HG03097 (cell line): ENCODE data around the gene USP51.
"Not testable (repeated sequence)": the region's sequence is repeated elsewhere in the genome, so short reads cannot be mapped to it uniquely, and the experiment has no call there.

Source experiments
- ATAC-seq: cut with Tn5 transposase; IDR thresholded peaks from one replicate; pipeline ENCODE4 v1.9.1; 2021; ENCODE audit not compliant: unreplicated experiment, low FRiP score

USP51 gene

GRCh38 chrX:55489314-55490009, at the start of gene USP51:
TSS of gene USP51 (minus strand) at chrX:55489848. CDS start at chrX:55488939, 909 bp downstream.
- peak; percentile 52 for ATAC-seq

DNA sequence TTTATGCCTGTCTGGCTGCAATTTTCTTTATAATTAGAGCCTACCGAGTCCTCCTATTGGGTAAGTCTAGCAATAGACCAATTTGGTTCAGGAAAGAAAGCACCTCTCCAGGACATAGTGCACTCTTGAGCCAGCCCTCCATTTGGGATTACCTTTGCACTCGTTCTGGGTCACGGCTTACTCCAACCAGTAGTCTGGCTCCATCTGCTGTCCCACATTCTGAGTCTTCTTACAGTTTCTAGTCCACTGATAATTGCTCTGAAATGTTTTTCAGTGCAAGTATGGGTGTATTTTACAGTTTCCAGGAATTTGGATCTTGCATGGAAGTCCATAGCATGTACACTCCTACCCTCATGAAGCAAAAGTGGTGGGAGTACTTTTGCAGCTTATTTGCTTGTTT, 34.8 kb upstream of the USP51 start:
- ATAC-seq: no peak

- ATAC-seq: no peak
These were observed 33.7 kb upstream of the USP51 start for GRCh38 chrX:55523356-55523755.

DNA sequence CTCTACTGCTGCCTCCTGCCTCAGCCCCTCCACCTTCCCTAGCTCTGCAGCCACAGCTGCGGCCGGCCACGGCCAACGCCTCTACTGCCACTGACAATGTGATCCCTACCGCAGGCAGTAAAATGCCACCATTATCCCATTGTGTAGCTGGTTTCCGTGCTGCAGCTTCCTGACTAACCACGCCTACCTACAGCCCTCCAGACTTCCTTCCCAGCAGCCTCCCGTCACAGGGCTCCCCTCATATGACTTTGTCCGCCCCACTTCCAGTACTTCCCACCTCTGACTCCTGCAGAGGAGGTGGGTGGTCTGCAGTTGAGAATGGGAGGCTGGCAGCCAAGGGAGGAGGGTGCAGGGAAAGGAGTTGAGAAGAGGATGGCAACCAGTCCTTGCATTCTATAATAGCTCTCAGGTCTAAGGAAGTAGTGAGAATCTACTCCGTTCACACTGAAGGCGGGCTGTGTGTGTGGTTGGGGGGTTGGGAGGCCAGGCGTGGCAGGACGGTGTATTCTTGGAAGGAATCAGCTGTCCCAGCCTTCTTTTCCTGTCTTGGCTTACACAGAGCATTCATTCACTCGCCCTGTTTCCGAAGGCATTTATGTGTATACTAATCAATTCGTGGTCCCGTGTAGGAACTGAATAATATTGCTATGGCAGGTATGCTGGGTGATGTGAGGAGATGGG, 33.1 kb upstream of the USP51 start:
- ATAC-seq: no peak

- no peak for ATAC-seq
These were observed 32.0 kb upstream of the USP51 start for GRCh38 chrX:55521687-55522086.

DNA sequence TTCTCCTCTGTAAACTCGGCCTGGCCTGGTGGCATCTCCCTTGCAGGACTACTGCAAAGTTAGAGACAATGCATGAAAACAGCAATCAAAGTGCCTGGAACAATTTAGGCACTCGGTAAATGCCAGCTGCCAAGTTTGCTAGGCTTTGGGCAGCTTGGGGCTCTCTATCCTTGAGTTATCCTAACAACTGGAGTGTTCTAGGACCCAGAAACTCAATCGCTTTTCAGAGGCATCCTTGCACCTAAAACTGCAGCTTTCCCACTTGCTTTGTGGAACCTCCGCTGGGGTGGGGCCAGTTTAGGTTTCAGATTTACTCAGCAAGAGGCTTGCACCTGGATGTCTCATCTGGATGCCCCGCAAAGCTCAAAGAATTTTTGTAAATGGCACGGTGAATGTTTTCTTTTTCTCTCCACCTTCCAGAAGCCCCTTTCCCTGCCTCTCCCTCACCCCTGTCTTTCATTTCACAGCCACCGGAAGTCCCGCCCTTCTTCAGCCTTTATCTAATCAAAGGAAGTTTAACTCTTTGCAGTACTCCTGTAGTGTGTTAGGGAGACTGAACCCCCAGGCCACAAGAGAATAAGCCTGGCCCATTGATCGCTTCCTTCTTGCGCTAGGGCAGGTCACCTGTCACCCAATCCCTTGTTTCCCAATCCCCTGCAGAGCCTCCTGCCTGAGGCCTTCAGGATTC, 27.3 kb upstream of the USP51 start:
- ATAC-seq: not testable (repeated sequence)

DNA sequence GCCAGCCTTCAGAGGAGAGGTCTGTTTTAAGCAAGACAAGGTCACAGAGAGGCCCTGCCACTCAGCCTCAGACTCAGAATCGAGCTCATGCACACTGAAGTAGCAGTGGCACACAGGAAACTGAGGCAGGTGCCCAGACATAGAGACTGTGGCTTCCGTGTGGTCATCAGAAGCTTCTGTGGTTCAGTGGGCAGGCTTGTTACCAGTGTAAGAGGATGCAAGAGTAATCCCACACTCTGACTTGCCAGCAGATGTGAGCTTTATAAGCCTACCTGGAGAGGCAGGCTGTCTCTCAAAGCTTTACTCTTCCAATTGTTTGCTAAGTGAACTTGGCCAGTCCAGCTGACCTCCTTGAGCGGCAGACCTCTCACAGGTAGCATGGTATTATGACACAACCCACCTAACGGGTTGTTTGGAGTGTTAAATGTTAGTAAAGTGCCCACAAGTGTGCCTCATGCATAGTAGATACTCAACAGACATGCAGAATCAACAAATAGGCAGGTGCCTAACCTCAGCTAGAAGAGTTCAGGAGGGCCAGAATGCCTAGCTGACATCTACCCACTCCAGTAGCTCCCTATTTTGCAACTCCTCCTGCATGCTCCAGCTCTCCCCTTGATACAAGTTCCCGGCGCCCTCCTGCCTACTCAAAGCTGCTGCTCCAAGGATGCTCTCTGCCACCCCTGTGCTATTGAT, 23.5 kb upstream of the USP51 start:
- ATAC-seq: not testable (repeated sequence)

GRCh38 chrX:55508410-55509152, 18.9 kb upstream of the USP51 start:
- ATAC-seq: not testable (repeated sequence)

GRCh38 chrX:55507699-55508098, 18.1 kb upstream of the USP51 start:
- not testable (repeated sequence) for ATAC-seq

GRCh38 chrX:55507010-55507409, 17.4 kb upstream of the USP51 start:
- ATAC-seq: not testable (repeated sequence)

GRCh38 chrX:55490974-55491373, 1.3 kb upstream of the USP51 start:
- no peak for ATAC-seq

DNA sequence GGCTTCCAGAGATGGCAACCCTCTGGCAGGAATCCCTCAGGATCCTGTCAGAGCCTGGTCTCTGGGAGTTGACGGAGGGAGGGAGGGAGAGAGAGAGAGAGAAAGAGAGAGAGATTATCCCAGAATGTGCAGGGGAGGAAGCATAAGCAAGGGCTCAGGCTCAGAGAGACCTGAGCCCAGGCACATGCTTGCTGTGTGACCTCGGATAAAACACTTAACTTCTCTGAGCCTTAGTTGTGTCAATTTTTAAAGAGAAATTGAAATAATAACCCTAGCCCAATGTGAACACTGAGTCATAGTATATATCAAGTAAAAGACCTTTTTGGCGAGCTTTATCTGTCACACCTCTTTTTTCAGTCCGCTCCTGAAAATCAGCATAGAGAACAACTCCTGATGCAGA, 473 bp upstream of the USP51 start:
- no peak for ATAC-seq

DNA sequence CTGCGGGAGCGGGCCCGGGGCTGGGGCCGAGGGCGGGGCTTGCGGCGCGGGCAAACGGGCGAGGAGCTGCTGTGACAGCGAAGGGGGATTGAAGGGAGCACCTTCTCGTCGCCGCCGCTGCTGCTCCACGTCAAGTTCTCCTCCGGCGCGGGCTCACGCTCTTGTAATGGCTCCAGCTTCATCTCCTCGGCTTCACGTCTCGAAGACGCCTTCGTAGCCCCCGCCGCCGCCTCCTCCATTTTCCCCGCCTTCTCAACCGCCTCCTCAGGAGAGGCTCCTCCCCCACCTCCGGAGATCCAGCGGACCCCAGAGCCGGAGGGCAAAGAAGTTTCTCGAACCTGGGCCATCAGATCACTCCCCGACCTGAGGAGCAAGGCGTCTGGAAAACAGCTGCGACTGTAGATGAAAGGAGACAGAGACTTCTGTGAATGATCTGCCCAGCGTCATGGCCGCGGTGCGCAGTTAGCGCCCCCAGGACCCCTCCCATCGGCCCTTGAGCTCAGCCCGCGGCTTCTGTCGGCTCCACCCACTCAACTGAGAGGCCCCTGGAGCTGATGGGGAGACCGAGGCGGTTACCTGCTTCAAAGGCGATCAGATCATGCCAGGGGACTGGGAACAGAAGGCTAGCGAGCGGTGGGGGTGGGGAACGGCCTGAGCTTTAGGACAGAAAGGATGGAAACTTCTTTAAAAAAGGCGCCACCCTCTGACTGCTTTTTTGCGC, 895 bp downstream of the USP51 start:
- peak; percentile 53 for ATAC-seq

- no peak for ATAC-seq
These were observed 1.5 kb downstream of the USP51 start for GRCh38 chrX:55488006-55488592.

GRCh38 chrX:55487143-55487542, 2.5 kb downstream of the USP51 start:
- ATAC-seq: no peak

DNA sequence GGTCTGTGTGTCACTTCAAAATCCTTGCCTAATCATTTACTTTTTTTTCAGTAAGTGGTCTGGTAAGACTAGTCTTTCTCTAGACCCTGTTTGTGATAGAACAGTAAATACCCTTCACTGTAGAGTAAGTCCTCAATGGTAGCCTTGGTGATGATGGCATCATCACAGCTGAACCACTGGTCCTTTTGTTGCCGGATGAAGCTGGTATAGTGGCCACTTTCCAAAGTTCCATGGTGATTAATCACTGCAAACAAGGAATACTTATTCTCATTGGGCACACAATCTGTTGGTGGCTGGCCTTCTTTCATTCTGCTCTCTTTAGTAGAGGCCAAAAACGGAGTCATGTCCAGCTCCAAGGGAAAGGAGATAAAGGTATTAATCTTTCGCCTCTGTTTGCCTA, 2.9 kb downstream of the USP51 start:
- no peak for ATAC-seq

DNA sequence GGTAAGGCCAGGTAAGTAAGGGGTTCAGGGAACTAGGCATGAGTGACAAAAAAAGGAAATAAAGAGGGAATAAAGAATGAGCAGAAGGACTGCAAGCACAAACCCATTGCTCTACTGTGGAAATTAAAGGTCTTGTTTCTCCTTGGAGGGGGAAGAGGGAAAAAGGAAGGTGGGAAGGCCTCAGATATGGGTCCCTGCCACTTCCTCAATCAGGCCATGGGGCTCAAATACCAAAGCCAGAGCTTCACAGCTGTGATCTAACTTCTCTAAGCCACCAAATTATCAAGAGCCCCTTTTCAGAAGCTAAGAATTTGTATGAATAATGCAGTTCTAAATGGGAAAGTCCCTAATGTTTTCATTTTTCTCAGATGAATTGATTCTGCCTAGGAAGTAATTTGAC, 4.7 kb downstream of the USP51 start:
- ATAC-seq: no peak

- no peak for ATAC-seq
These were observed 9.1 kb downstream of the USP51 start for GRCh38 chrX:55480390-55481062.

- ATAC-seq: not testable (repeated sequence)
These were observed 9.7 kb downstream of the USP51 start for GRCh38 chrX:55479956-55480355.
